DMS153 treated with DMSO at 0.1 percent for 48 hours (cell line): ENCODE results near the gene SULF2.
"Not testable (repeated sequence)": the region's sequence is repeated elsewhere in the genome, so short reads cannot be mapped to it uniquely, and the experiment has no call there.

Source experiments
- DNase-seq: peaks from one replicate; lab custom pipeline; 2025; ENCODE audit not compliant: unreplicated experiment; lab: John Stamatoyannopoulos, UW

SULF2 gene

GRCh38 chr20:47805951-47806350, 20.7 kb upstream of the SULF2 start:
- no peak for DNase-seq

- not testable (repeated sequence) for DNase-seq
Measured at GRCh38 chr20:47804972-47805371, 19.7 kb upstream of the SULF2 start.

GRCh38 chr20:47804224-47804825, 19.0 kb upstream of the SULF2 start:
- not testable (repeated sequence) for DNase-seq

- DNase-seq = no peak
Measured at GRCh38 chr20:47802975-47803374, 17.7 kb upstream of the SULF2 start.

- no peak for DNase-seq
Measured at GRCh38 chr20:47802226-47802920, 17.1 kb upstream of the SULF2 start.

GRCh38 chr20:47801759-47802158, 16.5 kb upstream of the SULF2 start:
- no peak for DNase-seq

- DNase-seq = no peak
Measured at GRCh38 chr20:47801079-47801478, 15.8 kb upstream of the SULF2 start.

- no peak for DNase-seq
Measured at GRCh38 chr20:47800623-47801022, 15.3 kb upstream of the SULF2 start.

GRCh38 chr20:47799116-47799715, 13.9 kb upstream of the SULF2 start:
- no peak for DNase-seq

- DNase-seq = no peak
Measured at GRCh38 chr20:47796971-47797370, 11.7 kb upstream of the SULF2 start.

GRCh38 chr20:47795214-47795907, 10.1 kb upstream of the SULF2 start:
- DNase-seq = no peak

GRCh38 chr20:47794264-47794663, 9.0 kb upstream of the SULF2 start:
- not testable (repeated sequence) for DNase-seq

- DNase-seq = no peak
Measured at GRCh38 chr20:47792021-47792618, 6.8 kb upstream of the SULF2 start.

GRCh38 chr20:47791084-47791599, 5.9 kb upstream of the SULF2 start:
- DNase-seq = no peak

- DNase-seq = no peak
Measured at GRCh38 chr20:47790580-47790965, 5.3 kb upstream of the SULF2 start.

GRCh38 chr20:47789764-47790579, 4.7 kb upstream of the SULF2 start:
- no peak for DNase-seq

- no peak for DNase-seq
Measured at GRCh38 chr20:47789081-47789763, 3.9 kb upstream of the SULF2 start.

GRCh38 chr20:47788741-47789080, 3.4 kb upstream of the SULF2 start:
- DNase-seq = no peak

- DNase-seq = no peak
Measured at GRCh38 chr20:47786765-47787107, 1.5 kb upstream of the SULF2 start.
